MCF 10A (cell line): ENCODE results near the gene OLFM4. TPM values are rescaled to one million over a fixed set of nuclear protein-coding genes. Genes with fewer than 3 reads are reported as not detected.

Experiments
- BruUV-seq: library from RNA; stranded (reverse); fragments of 400-500 nt; replicated peaks from 2 replicates; lab custom pipeline; 2021; lab: Mats Ljungman, UMichigan
- CTCF ChIA-PET: fragments of 300-600 bp; sonication (Branson Sonifier 250); formaldehyde crosslinking; extraction: SDS; loops from one replicate; lab custom pipeline; 2021; ENCODE audit warnings: antibody characterized with exemption, inconsistent platforms; lab: Yijun Ruan, JAX
- POLR2A ChIA-PET: fragments of 300-600, 350-650 bp; sonication (Branson Sonifier 250); formaldehyde crosslinking; extraction: SDS; loops from one replicate; lab custom pipeline; 2020; ENCODE audit warnings: antibody characterized with exemption, inconsistent platforms; lab: Yijun Ruan, JAX
- DNase-seq: peaks from one replicate; pipeline ENCODE4 v3.0.0-alpha.2; 2018; ENCODE audit not compliant: unreplicated experiment
- H3K27ac Mint-ChIP-seq: one replicate; pipeline ENCODE4 v1.8.0; 2022; ENCODE audit warnings: mild to moderate bottlenecking, low read depth, mixed read lengths; ENCODE audit not compliant: unreplicated experiment
- H3K27me3 Mint-ChIP-seq: one replicate; pipeline ENCODE4 v1.8.0; 2022; ENCODE audit warnings: mixed read lengths; ENCODE audit not compliant: insufficient read depth, unreplicated experiment
- H3K36me3 Mint-ChIP-seq: one replicate; pipeline ENCODE4 v1.8.0; 2022; ENCODE audit warnings: mild to moderate bottlenecking, moderate library complexity, mixed read lengths; ENCODE audit not compliant: insufficient read depth, unreplicated experiment
- H3K4me1 Mint-ChIP-seq: one replicate; pipeline ENCODE4 v1.8.0; 2022; ENCODE audit warnings: mixed read lengths; ENCODE audit not compliant: insufficient read depth, unreplicated experiment
- H3K4me3 Mint-ChIP-seq: one replicate; pipeline ENCODE4 v1.8.0; 2022; ENCODE audit warnings: mild to moderate bottlenecking, moderate library complexity, mixed read lengths; ENCODE audit not compliant: unreplicated experiment
- H3K9me3 Mint-ChIP-seq: one replicate; pipeline ENCODE4 v1.8.0; 2022; ENCODE audit warnings: mixed read lengths; ENCODE audit not compliant: unreplicated experiment
- intact Hi-C: fragments of 100-400 bp; cut with micrococcal nuclease; formaldehyde crosslinking; loops from 2 replicates; pipeline ENCODE4 v1.14.1; 2022
- total RNA-seq: library from RNA; stranded (reverse); gene quantifications from 2 replicates; pipeline ENCODE4 v1.2.3, GENCODE V29; 2022
- TF ChIP-seq, protein P1 (sequence below): fragments of 200-600 bp; IDR thresholded peaks from one replicate; pipeline ENCODE4 v1.8.0; 2022; ENCODE audit warnings: antibody characterized with exemption, mild to moderate bottlenecking; ENCODE audit not compliant: unreplicated experiment

Gene OLFM4
- total RNA-seq, 1 experiment from 2014 or later, result not detected

DNA sequence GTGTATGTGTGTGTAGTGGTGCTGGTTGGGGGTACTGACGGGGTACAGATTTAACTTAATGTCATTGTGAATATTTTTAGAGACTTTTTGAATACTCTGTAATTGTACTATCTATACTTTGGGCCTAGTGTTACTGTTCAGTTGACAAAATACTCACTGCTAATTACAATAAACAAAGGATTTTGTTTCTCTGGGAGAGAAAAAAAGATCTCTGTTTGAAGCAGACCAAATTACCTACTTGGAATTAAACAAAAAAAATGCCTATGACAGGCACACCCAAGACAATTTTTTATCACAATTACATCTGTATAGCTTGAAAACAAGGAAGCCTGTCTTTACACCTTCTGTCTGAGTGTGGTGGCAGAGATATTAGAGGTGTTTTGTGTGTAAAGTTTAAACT lies 45.1 kb downstream of the OLFM4 start:
- TF ChIP-seq, protein P1, sequence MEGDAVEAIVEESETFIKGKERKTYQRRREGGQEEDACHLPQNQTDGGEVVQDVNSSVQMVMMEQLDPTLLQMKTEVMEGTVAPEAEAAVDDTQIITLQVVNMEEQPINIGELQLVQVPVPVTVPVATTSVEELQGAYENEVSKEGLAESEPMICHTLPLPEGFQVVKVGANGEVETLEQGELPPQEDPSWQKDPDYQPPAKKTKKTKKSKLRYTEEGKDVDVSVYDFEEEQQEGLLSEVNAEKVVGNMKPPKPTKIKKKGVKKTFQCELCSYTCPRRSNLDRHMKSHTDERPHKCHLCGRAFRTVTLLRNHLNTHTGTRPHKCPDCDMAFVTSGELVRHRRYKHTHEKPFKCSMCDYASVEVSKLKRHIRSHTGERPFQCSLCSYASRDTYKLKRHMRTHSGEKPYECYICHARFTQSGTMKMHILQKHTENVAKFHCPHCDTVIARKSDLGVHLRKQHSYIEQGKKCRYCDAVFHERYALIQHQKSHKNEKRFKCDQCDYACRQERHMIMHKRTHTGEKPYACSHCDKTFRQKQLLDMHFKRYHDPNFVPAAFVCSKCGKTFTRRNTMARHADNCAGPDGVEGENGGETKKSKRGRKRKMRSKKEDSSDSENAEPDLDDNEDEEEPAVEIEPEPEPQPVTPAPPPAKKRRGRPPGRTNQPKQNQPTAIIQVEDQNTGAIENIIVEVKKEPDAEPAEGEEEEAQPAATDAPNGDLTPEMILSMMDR, result no peak
- ChIA-PET CTCF (no interaction called here), POLR2A (no interaction called here)
- Mint-ChIP-seq H3K4me1 (no peaks in the 10 kb centered on the region), H3K9me3 (no peaks in the 10 kb centered on the region), H3K27ac (no peak overlapping the region), H3K4me3 (no peak overlapping the region), H3K27me3 (peaks cover 32% of the 10 kb centered on the region), H3K36me3 (no peaks in the 10 kb centered on the region)
- no TSS peak for BruUV-seq
- DNase-seq, result no peak
- intact Hi-C loops, result no loop called here

DNA sequence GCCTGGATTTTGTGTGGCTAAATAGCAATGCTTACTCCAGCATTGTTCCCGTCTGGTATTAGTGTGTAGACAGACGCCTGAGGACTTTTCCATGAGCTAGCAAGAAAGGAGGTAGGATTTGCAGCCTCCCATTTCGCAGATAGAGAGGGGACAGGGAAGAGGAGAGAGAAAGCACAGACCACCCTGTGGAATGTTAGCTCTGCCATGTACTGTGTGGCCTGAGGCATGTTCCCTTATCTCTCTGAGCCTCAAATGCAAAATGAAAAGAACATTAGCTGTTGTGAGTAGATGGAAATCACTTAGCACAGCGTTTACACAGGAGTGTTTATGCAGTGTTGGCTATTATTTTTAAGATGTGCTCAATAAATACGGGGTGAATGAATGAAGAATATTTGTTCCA lies 45.5 kb downstream of the OLFM4 start:
- intact Hi-C loops, result no loop called here
- Mint-ChIP-seq H3K27me3 (peaks cover 28% of the 10 kb centered on the region), H3K4me3 (no peak overlapping the region), H3K27ac (no peak overlapping the region), H3K4me1 (no peaks in the 10 kb centered on the region), H3K9me3 (no peaks in the 10 kb centered on the region), H3K36me3 (no peaks in the 10 kb centered on the region)
- BruUV-seq, result no TSS peak
- no peak for DNase-seq
- TF ChIP-seq, protein P1, result no peak
- ChIA-PET CTCF (interaction anchor here (0.5 kb wide), 1 partner anchor 96 kb away, joined by 3 read pairs; no protein-coding TSS in a partner anchor), POLR2A (no interaction called here)

DNA sequence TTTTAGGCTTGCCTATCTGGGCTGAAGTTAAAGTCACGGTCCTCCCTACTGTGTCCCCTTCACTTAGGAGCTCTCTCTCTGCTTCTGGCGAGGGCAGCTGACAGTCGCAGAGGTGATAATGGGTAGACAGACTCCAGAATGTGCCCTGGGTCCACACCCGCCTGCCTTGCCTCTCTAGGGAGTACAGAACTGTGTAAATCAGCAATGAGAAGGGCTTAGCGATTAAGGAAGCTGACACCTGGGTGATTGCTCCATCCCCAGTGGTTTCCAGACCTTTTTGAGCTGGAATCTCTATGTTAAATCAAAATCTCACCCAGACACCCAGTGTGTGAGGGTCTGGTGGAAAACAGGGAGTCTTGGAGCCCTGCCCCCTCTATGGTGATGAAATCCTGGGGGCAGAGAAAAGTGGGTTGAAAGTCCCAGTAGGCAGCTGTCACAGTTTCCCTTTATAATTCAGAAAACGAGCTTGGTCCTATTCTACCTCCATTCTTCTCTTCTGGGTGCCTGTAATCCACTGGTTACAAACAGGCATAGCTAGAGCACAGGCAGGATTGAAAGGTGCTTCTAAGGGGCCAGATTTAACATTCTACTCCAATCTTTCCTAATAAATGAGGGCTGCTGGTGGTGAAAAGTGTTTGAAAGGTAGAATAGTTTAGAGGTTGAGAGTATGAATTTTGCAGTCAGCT lies 46.9 kb downstream of the OLFM4 start:
- Mint-ChIP-seq H3K27ac (no peak overlapping the region), H3K4me3 (no peak overlapping the region), H3K9me3 (no peaks in the 10 kb centered on the region), H3K27me3 (peaks cover 16% of the 10 kb centered on the region), H3K36me3 (no peaks in the 10 kb centered on the region), H3K4me1 (no peaks in the 10 kb centered on the region)
- BruUV-seq, result no TSS peak
- intact Hi-C loops, result no loop called here
- ChIA-PET CTCF (interaction anchor here (1.0 kb wide), 1 partner anchor 14 kb away, joined by 4 read pairs; no protein-coding TSS in a partner anchor), POLR2A (no interaction called here)
- TF ChIP-seq, protein P1, result no peak
- DNase-seq, result no peak

DNA sequence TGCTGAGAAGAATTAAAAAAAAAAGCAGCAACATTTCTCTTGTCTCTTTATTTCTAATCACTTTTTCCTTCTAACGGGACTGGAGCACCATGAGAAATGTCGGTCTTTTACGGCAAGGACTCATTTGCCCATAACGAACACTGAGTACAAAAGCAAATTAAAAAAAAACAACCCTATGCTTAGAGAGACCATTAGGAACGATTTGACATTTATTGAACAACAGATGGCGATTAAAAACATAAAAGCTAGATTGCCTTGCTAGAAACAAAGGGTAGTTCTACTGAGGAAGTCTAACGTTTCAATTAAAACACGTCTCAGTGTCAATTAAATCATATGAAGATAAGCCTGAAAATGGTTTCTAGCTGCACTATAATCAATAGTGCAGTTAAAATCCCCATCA lies 51.1 kb downstream of the OLFM4 start:
- Mint-ChIP-seq H3K4me1 (no peaks in the 10 kb centered on the region), H3K4me3 (no peak overlapping the region), H3K9me3 (no peaks in the 10 kb centered on the region), H3K27ac (no peak overlapping the region), H3K27me3 (peaks cover 16% of the 10 kb centered on the region), H3K36me3 (no peaks in the 10 kb centered on the region)
- ChIA-PET CTCF (no interaction called here), POLR2A (no interaction called here)
- intact Hi-C loops, result no loop called here
- BruUV-seq, result no TSS peak
- DNase-seq, result no peak
- TF ChIP-seq, protein P1, result no peak
